Gastroesophageal sphincter (tissue), 3 donors: ENCODE data around the gene TCF7L1.
"Not testable (repeated sequence)": the region's sequence is repeated elsewhere in the genome, so short reads cannot be mapped to it uniquely, and the experiment has no call there.

ENCODE experiments used
- CTCF ChIP-seq, 4 experiments: fragments of 200-600 bp in 2 of 4; fragments of 450-650 bp in 2 of 4; sonication (generic) in 1 of 4; IDR thresholded peaks; one replicate each; pipeline ENCODE4 v1.5.1; 2017 to 2019; ENCODE audit warnings: antibody characterized with exemption in 4 of 4, mild to moderate bottlenecking in 2 of 4, moderate library complexity in 2 of 4
- EP300 ChIP-seq: sonication (generic); formaldehyde crosslinking; IDR thresholded peaks from one replicate; pipeline ENCODE4 v1.6.1; 2017; ENCODE audit warnings: antibody characterized with exemption, mild to moderate bottlenecking
- POLR2A ChIP-seq, 2 donors: fragments of 450-650 bp; IDR thresholded peaks; one replicate each; pipeline ENCODE4 v1.6.1; 2017; ENCODE audit warnings: antibody characterized with exemption in 2 of 2, mild to moderate bottlenecking in 2 of 2, moderate library complexity in 1 of 2
- POLR2AphosphoS5 ChIP-seq: sonication (generic); formaldehyde crosslinking; IDR thresholded peaks from one replicate; pipeline ENCODE4 v1.6.1; 2017; ENCODE audit warnings: antibody characterized with exemption

GRCh38 chr2:85323988-85324367 is 190.8 kb downstream of the TCF7L1 start:
- not testable (repeated sequence) for TF ChIP-seq CTCF (IDR thresholded peaks at IDR 0.05); POLR2A (IDR thresholded peaks at IDR 0.05); EP300; POLR2AphosphoS5
